Astrocyte of the cerebellum (primary cell): Measurements from ENCODE around the gene CDH5.
"Not testable (repeated sequence)": the region's sequence is repeated elsewhere in the genome, so short reads cannot be mapped to it uniquely, and the experiment has no call there.

ENCODE experiments used
- DNase-seq: peaks from one replicate; pipeline ENCODE4 v3.0.0-alpha.2; 2011; ENCODE audit warnings: low read depth
- H3K4me3 ChIP-seq: 2 replicates; pipeline ENCODE4 v1.5.1; 2011; ENCODE audit warnings: mild to moderate bottlenecking, low read depth, low read length, moderate library complexity
- CTCF ChIP-seq: IDR thresholded peaks from 2 replicates; pipeline ENCODE4 v1.5.1; 2012; ENCODE audit warnings: low read length, low read depth, moderate library complexity, mild to moderate bottlenecking; ENCODE audit errors: missing control alignments
- in situ Hi-C: cut with HindIII; loops from 2 replicates; pipeline ENCODE4 v1.10.0; 2017; ENCODE audit warnings: low sequenced_read_pairs

The CDH5 gene

GRCh38 chr16:66446737-66447136 lies 80.2 kb downstream of the CDH5 start:
- no peak overlapping the region for H3K4me3 ChIP-seq
- no peak for DNase-seq
- in situ Hi-C loops = no loop called here
- TF ChIP-seq CTCF = no peak

- no peak for TF ChIP-seq CTCF
- in situ Hi-C loops = no loop called here
- DNase-seq = no peak
- H3K4me3 ChIP-seq = no peak overlapping the region
Observed at GRCh38 chr16:66447491-66447890, 81.0 kb downstream of the CDH5 start.

GRCh38 chr16:66451548-66451947 lies 85.1 kb downstream of the CDH5 start:
- in situ Hi-C loops = no loop called here
- no peak for DNase-seq
- TF ChIP-seq CTCF = no peak

GRCh38 chr16:66453230-66453629 lies 86.7 kb downstream of the CDH5 start:
- H3K4me3 ChIP-seq, in situ Hi-C loops, DNase-seq: not testable (repeated sequence)

More at GRCh38 chr16:66451548-66451947, 85.1 kb downstream of the CDH5 start:
- H3K4me3 ChIP-seq = no peak overlapping the region
